Liver (tissue), 9 donors: ENCODE measurements around the gene DNAJC27. TPM values are rescaled to one million over a fixed set of nuclear protein-coding genes. Genes with fewer than 3 reads are reported as not detected.

ENCODE experiments used
- DNase-seq: peaks from one replicate; pipeline ENCODE4 v3.0.0-alpha.2; 2017; ENCODE audit warnings: low spot score
- H3K27ac ChIP-seq, 2 donors: one replicate each; pipeline ENCODE4 v1.7.0; 2013; ENCODE audit warnings: inconsistent platforms in 2 of 2, low read length in 2 of 2, control low read depth in 1 of 2, low read depth in 1 of 2, mild to moderate bottlenecking in 1 of 2
- H3K27me3 ChIP-seq, 4 donors: one replicate each; pipeline versions ENCODE4 v1.6.1 to v1.7.0; 2013; ENCODE audit warnings: low read length in 3 of 4, inconsistent platforms in 1 of 4, mild to moderate bottlenecking in 1 of 4, moderate library complexity in 1 of 4; ENCODE audit not compliant: control insufficient read depth in 4 of 4, insufficient read depth in 4 of 4
- H3K36me3 ChIP-seq, 4 donors: one replicate each; pipeline versions ENCODE4 v1.6.1 to v1.7.0; 2013; ENCODE audit warnings: low read length in 3 of 4, mild to moderate bottlenecking in 3 of 4, low read depth in 1 of 4, moderate library complexity in 1 of 4; ENCODE audit not compliant: control insufficient read depth in 4 of 4, insufficient read depth in 3 of 4
- H3K4me1 ChIP-seq, 4 donors: one replicate each; pipeline versions ENCODE4 v1.6.1 to v1.7.0; 2013; ENCODE audit warnings: low read length in 3 of 4, mild to moderate bottlenecking in 3 of 4, moderate library complexity in 1 of 4; ENCODE audit not compliant: control insufficient read depth in 4 of 4, insufficient read depth in 4 of 4
- H3K4me3 ChIP-seq, 3 donors: one replicate each; pipeline versions ENCODE4 v1.6.1 to v1.7.0; 2013; ENCODE audit warnings: low read length in 3 of 3, control low read depth in 1 of 3, low read depth in 1 of 3, mild to moderate bottlenecking in 1 of 3
- H3K9ac ChIP-seq, 2 donors: one replicate each; pipeline ENCODE4 v1.7.0; 2013; ENCODE audit warnings: low read length in 2 of 2, mild to moderate bottlenecking in 2 of 2, moderate library complexity in 2 of 2, control low read depth in 1 of 2, low read depth in 1 of 2
- H3K9me3 ChIP-seq, 4 donors: one replicate each; pipeline versions ENCODE4 v1.6.1 to v1.7.0; 2013; ENCODE audit warnings: low read length in 3 of 4; ENCODE audit not compliant: control insufficient read depth in 4 of 4
- ATF3 ChIP-seq: IDR thresholded peaks from 2 replicates; pipeline ENCODE4 v1.6.1; 2016; ENCODE audit warnings: antibody characterized with exemption
- CTCF ChIP-seq: fragments of 150-350 bp; IDR thresholded peaks from 2 replicates; pipeline ENCODE4 v1.5.1; 2017; ENCODE audit warnings: improper control_type of control experiment, low read depth, low read length; ENCODE audit not compliant: missing input control
- EGR1 ChIP-seq, 2 donors: IDR thresholded peaks; 2 replicates each; pipeline ENCODE4 v1.6.1; 2016 to 2018; ENCODE audit warnings: antibody characterized with exemption in 2 of 2, low read depth in 2 of 2
- FOXA2 ChIP-seq: IDR thresholded peaks from 2 replicates; pipeline ENCODE4 v1.6.1; 2016; ENCODE audit warnings: antibody characterized with exemption
- HNF4A ChIP-seq, 2 donors: conservative IDR thresholded peaks; 2 replicates each; pipeline ENCODE4 v1.6.1; 2016; ENCODE audit warnings: antibody characterized with exemption in 2 of 2, mild to moderate bottlenecking in 2 of 2
- HNF4G ChIP-seq: IDR thresholded peaks from 2 replicates; pipeline ENCODE4 v1.6.1; 2016; ENCODE audit warnings: antibody characterized with exemption
- JUND ChIP-seq, 2 donors: IDR thresholded peaks; 2 replicates each; pipeline ENCODE4 v1.6.1; 2016; ENCODE audit warnings: antibody characterized with exemption in 2 of 2
- MAX ChIP-seq: IDR thresholded peaks from 2 replicates; pipeline ENCODE4 v1.6.1; 2016; ENCODE audit warnings: antibody characterized with exemption
- NR2F2 ChIP-seq: IDR thresholded peaks from 2 replicates; pipeline ENCODE4 v1.6.1; 2016; ENCODE audit warnings: antibody characterized with exemption
- REST ChIP-seq: IDR thresholded peaks from 2 replicates; pipeline ENCODE4 v1.6.1; 2016; ENCODE audit warnings: antibody characterized with exemption, mild to moderate bottlenecking
- RXRA ChIP-seq, 2 donors: IDR thresholded peaks; 2 replicates each; pipeline ENCODE4 v1.6.1; 2017 to 2018; ENCODE audit warnings: antibody characterized with exemption in 2 of 2, mild to moderate bottlenecking in 1 of 2
- SP1 ChIP-seq: IDR thresholded peaks from 2 replicates; pipeline ENCODE4 v1.6.1; 2018; ENCODE audit warnings: antibody characterized with exemption, mild to moderate bottlenecking
- TAF1 ChIP-seq: conservative IDR thresholded peaks from 2 replicates; pipeline ENCODE4 v1.6.1; 2016; ENCODE audit warnings: antibody characterized with exemption, mild to moderate bottlenecking
- YY1 ChIP-seq: IDR thresholded peaks from 2 replicates; pipeline ENCODE4 v1.6.1; 2016; ENCODE audit warnings: antibody characterized with exemption, mild to moderate bottlenecking
- ZBTB33 ChIP-seq: IDR thresholded peaks from 2 replicates; pipeline ENCODE4 v1.6.1; 2016; ENCODE audit warnings: antibody characterized with exemption
- WGBS: extraction: QIAGEN DNeasy Blood & Tissue Kit; methylation state at CpG from one replicate; pipeline ENCODE4 v1.1.7; 2013; 5-methylcytosine and 5-hydroxymethylcytosine counted together
- polyA plus RNA-seq, 2 donors: library from polyadenylated mRNA; stranded (reverse) in 1 of 2; unstranded in 1 of 2; fragments of 200-250 nt in 1 of 2; fragments of >200 nt in 1 of 2; fragmentation: Nextera tagmentation in 1 of 2; extraction: Ambion mirVana in 1 of 2; gene quantifications; one replicate each; pipeline versions ENCODE4 v1.2.1 to v1.2.3, GENCODE V29; 2013 to 2015
- total RNA-seq, 2 donors: library from RNA; depleted of rRNA; stranded (reverse); fragments of >200 nt; gene quantifications; one replicate each; pipeline ENCODE4 v1.2.3, GENCODE V29; 2014
- donor health status: healthy.
- donor health status: healthy.
- donor health status: healthy.
- donor health status: healthy.
- donor health status: healthy.

Gene DNAJC27
- total and polyA plus RNA-seq, 4 donors: 0.95 to 5.1 (median 3.1) TPM

GRCh38 chr2:24969784-24970183 is 2.0 kb downstream of the DNAJC27 start:
- no peak for DNase-seq
- Histone ChIP-seq H3K9ac (no peak overlapping the region), H3K9me3 (no peaks in the 10 kb centered on the region), H3K4me1 (peaks cover 0 to 9% (median 0%) of the 10 kb centered on the region in 4 donors), H3K4me3 (no peak overlapping the region), H3K36me3 (peaks cover 1 to 12% (median 3%) of the 10 kb centered on the region in 4 donors), H3K27ac (no peak overlapping the region), H3K27me3 (no peaks in the 10 kb centered on the region)
- 49% methylated on average over 1 of the region's 1 CpG for WGBS
- no peak for TF ChIP-seq RXRA (IDR thresholded peaks at IDR 0.05)
- no peak for TF ChIP-seq MAX
- TF ChIP-seq CTCF: no peak
- no peak for TF ChIP-seq FOXA2
- no peak for TF ChIP-seq REST
- no peak for TF ChIP-seq SP1
- no peak for TF ChIP-seq JUND (IDR thresholded peaks at IDR 0.05)
- TF ChIP-seq TAF1: no peak
- TF ChIP-seq HNF4G: no peak
- no peak for TF ChIP-seq EGR1 (IDR thresholded peaks at IDR 0.05; ENCODE audit: low read depth in 2 of 2)

- peaks cover 5 to 41% (median 26%) of the 10 kb centered on the region in 4 donors for H3K36me3 ChIP-seq
- H3K9me3 ChIP-seq: no peaks in the 10 kb centered on the region
- H3K27ac ChIP-seq: no peak overlapping the region
- H3K4me1 ChIP-seq: no peaks in the 10 kb centered on the region
- 94% methylated on average over 1 of the region's 1 CpG for WGBS
- no peak overlapping the region for H3K4me3 ChIP-seq
- no peak for DNase-seq
- no peak overlapping the region for H3K9ac ChIP-seq
- TF ChIP-seq ATF3 (no peak), MAX (no peak), HNF4G (no peak)
- H3K27me3 ChIP-seq: no peaks in the 10 kb centered on the region
Observed at GRCh38 chr2:24961903-24962302, 9.9 kb downstream of the DNAJC27 start.

GRCh38 chr2:24959761-24960160 is 12.0 kb downstream of the DNAJC27 start:
- H3K36me3 ChIP-seq: peaks cover 4 to 54% (median 42%) of the 10 kb centered on the region in 4 donors
- no peaks in the 10 kb centered on the region for H3K27me3 ChIP-seq
- no peak overlapping the region for H3K9ac ChIP-seq

More at GRCh38 chr2:24959761-24960160, 12.0 kb downstream of the DNAJC27 start:
- Histone ChIP-seq H3K9me3 (peaks cover 0 to 2% (median 0%) of the 10 kb centered on the region in 4 donors), H3K4me1 (no peaks in the 10 kb centered on the region), H3K27ac (no peak overlapping the region), H3K4me3 (no peak overlapping the region)
- TF ChIP-seq SP1 (no peak), JUND (IDR thresholded peaks at IDR 0.05) (no peak), EGR1 (IDR thresholded peaks at IDR 0.05; ENCODE audit: low read depth in 2 of 2) (no peak), YY1 (no peak), HNF4G (no peak), FOXA2 (no peak), ZBTB33 (no peak), MAX (no peak), HNF4A (conservative IDR thresholded peaks at IDR 0.05) (no peak), TAF1 (no peak), NR2F2 (no peak), ATF3 (no peak), RXRA (IDR thresholded peaks at IDR 0.05) (no peak)
- DNase-seq: no peak
